MM.1S (cell line): Measurements from ENCODE around the gene EGF.

Experiments
- DNase-seq: peaks from one replicate; pipeline ENCODE4 v3.0.0-alpha.2; 2015
- H2AFZ ChIP-seq: fragments of 300-600 bp; sonication (generic); 2 replicates; pipeline ENCODE4 v1.6.0; 2016; ENCODE audit warnings: antibody characterized with exemption, low read length
- H3F3A ChIP-seq: fragments of 300-600 bp; sonication (generic); 2 replicates; pipeline ENCODE4 v1.6.1; 2016; ENCODE audit warnings: mild to moderate bottlenecking, antibody characterized with exemption, low read length, moderate library complexity, mixed read lengths; ENCODE audit not compliant: insufficient read depth
- H3K27ac ChIP-seq: fragments of 300-600 bp; sonication (generic); 2 replicates; pipeline ENCODE4 v1.5.1; 2016; ENCODE audit warnings: mild to moderate bottlenecking, low read length
- H3K27me3 ChIP-seq: fragments of 300-600 bp; sonication (generic); replicated peaks from 2 replicates; pipeline ENCODE4 v1.6.0; 2016; ENCODE audit warnings: low read length; ENCODE audit not compliant: insufficient read depth
- H3K36me3 ChIP-seq: fragments of 300-600 bp; sonication (generic); replicated peaks from 2 replicates; pipeline ENCODE4 v1.6.1; 2016; ENCODE audit warnings: mild to moderate bottlenecking, low read length, mixed read lengths; ENCODE audit not compliant: insufficient read depth
- H3K4me1 ChIP-seq: fragments of 300-600 bp; sonication (generic); 2 replicates; pipeline ENCODE4 v1.6.1; 2016; ENCODE audit warnings: low read length, mixed read lengths
- H3K4me2 ChIP-seq: fragments of 300-600 bp; sonication (generic); 2 replicates; pipeline ENCODE4 v1.6.0; 2016; ENCODE audit warnings: low read depth, low read length
- H3K4me3 ChIP-seq: fragments of 300-600 bp; sonication (generic); 2 replicates; pipeline ENCODE4 v1.5.1; 2016; ENCODE audit warnings: low read length, mixed read lengths
- H3K79me2 ChIP-seq: fragments of 300-600 bp; sonication (generic); 2 replicates; pipeline ENCODE4 v1.6.1; 2016; ENCODE audit warnings: mixed run types, low read length, mixed read lengths
- H3K9ac ChIP-seq: fragments of 300-600 bp; sonication (generic); 2 replicates; pipeline ENCODE4 v1.6.1; 2016; ENCODE audit warnings: low read length, mixed read lengths
- H3K9me2 ChIP-seq: fragments of 300-600 bp; sonication (generic); replicated peaks from 2 replicates; pipeline ENCODE4 v1.6.1; 2016; ENCODE audit warnings: mild to moderate bottlenecking, low read length, mixed read lengths; ENCODE audit not compliant: insufficient read depth
- H3K9me3 ChIP-seq: fragments of 300-600 bp; sonication (generic); replicated peaks from 2 replicates; pipeline ENCODE4 v1.6.1; 2016; ENCODE audit warnings: mild to moderate bottlenecking, low read length, mixed read lengths; ENCODE audit not compliant: insufficient read depth
- H4K20me1 ChIP-seq: fragments of 300-600 bp; sonication (generic); 2 replicates; pipeline ENCODE4 v1.6.1; 2016; ENCODE audit warnings: mild to moderate bottlenecking, low read length, moderate library complexity, mixed read lengths; ENCODE audit not compliant: insufficient read depth
- CTCF ChIP-seq: fragments of 300-600 bp; sonication (generic); IDR thresholded peaks from 2 replicates; pipeline ENCODE4 v1.5.1; 2016; ENCODE audit warnings: antibody characterized with exemption, low read length, mixed read lengths
- EZH2 ChIP-seq: fragments of 300-600 bp; sonication (generic); optimal IDR thresholded peaks from 2 replicates; pipeline ENCODE3; 2017; ENCODE audit warnings: low read depth, mild to moderate bottlenecking, antibody characterized with exemption, low read length, mixed read lengths
- EZH2phosphoT487 ChIP-seq: fragments of 300-600 bp; sonication (generic); IDR thresholded peaks from 2 replicates; pipeline ENCODE4 v1.6.1; 2018; ENCODE audit warnings: antibody characterized with exemption, low read length

Gene EGF

GRCh38 chr4:109955146-109955545 is 42.5 kb downstream of the EGF start:
- Histone ChIP-seq H4K20me1 (no peaks in the 10 kb centered on the region), H3K4me1 (no peaks in the 10 kb centered on the region), H3K9me3 (no peaks in the 10 kb centered on the region), H2AFZ (no peak overlapping the region), H3K9ac (no peak overlapping the region), H3K4me2 (no peak overlapping the region), H3F3A (no peaks in the 10 kb centered on the region; the same call in 1 of the 2 replicates), H3K4me3 (no peak overlapping the region), H3K36me3 (no peaks in the 10 kb centered on the region), H3K27ac (no peak overlapping the region), H3K27me3 (no peaks in the 10 kb centered on the region), H3K79me2 (no peaks in the 10 kb centered on the region), H3K9me2 (no peaks in the 10 kb centered on the region)
- TF ChIP-seq CTCF (no peak), EZH2 (no peak), EZH2phosphoT487 (no peak)
- no peak for DNase-seq

GRCh38 chr4:109957227-109957626 is 44.5 kb downstream of the EGF start:
- no peaks in the 10 kb centered on the region for H3K9me3 ChIP-seq
- H4K20me1 ChIP-seq = no peaks in the 10 kb centered on the region
- H2AFZ ChIP-seq = no peak overlapping the region
- no peaks in the 10 kb centered on the region for H3K79me2 ChIP-seq
- no peak overlapping the region for H3K4me3 ChIP-seq
- H3K4me2 ChIP-seq = no peak overlapping the region
- TF ChIP-seq EZH2phosphoT487 = no peak
- TF ChIP-seq CTCF = no peak
- no peak for TF ChIP-seq EZH2
- no peak overlapping the region for H3K27ac ChIP-seq
- no peaks in the 10 kb centered on the region; the same call in 1 of the 2 replicates for H3F3A ChIP-seq
- DNase-seq = no peak
- H3K4me1 ChIP-seq = no peaks in the 10 kb centered on the region
- no peak overlapping the region for H3K9ac ChIP-seq
- H3K27me3 ChIP-seq = no peaks in the 10 kb centered on the region
- H3K9me2 ChIP-seq = no peaks in the 10 kb centered on the region
- H3K36me3 ChIP-seq = no peaks in the 10 kb centered on the region

- H2AFZ ChIP-seq = no peak overlapping the region
- no peak overlapping the region for H3K4me3 ChIP-seq
These were observed 46.5 kb downstream of the EGF start for GRCh38 chr4:109959195-109959594.

More at GRCh38 chr4:109959195-109959594, 46.5 kb downstream of the EGF start:
- no peaks in the 10 kb centered on the region for H3K4me1 ChIP-seq
- H3F3A ChIP-seq = no peaks in the 10 kb centered on the region; the same call in 1 of the 2 replicates
- no peak overlapping the region for H3K27ac ChIP-seq
- no peak overlapping the region for H3K9ac ChIP-seq
- H3K27me3 ChIP-seq = no peaks in the 10 kb centered on the region
- no peak for TF ChIP-seq CTCF
- no peak for TF ChIP-seq EZH2
- no peak for TF ChIP-seq EZH2phosphoT487
- no peaks in the 10 kb centered on the region for H3K9me2 ChIP-seq
- no peak for DNase-seq
- no peaks in the 10 kb centered on the region for H3K36me3 ChIP-seq
- H3K79me2 ChIP-seq = no peaks in the 10 kb centered on the region
- H3K4me2 ChIP-seq = no peak overlapping the region
- H3K9me3 ChIP-seq = no peaks in the 10 kb centered on the region
- no peaks in the 10 kb centered on the region for H4K20me1 ChIP-seq
